ENCODE measurements around the gene ARG2. TPM values are rescaled to one million over a fixed set of nuclear protein-coding genes. Genes with fewer than 3 reads are reported as not detected.

Gene ARG2
- total and polyA plus RNA-seq, 4 experiments from 2014 or later: 0.55 to 1.4 (median 1.3) TPM; not detected in 1

GRCh38 chr14:67574156-67574555 is 45.6 kb upstream of the ARG2 start:
- intact Hi-C loops (cut with micrococcal nuclease): loop anchor here (5.0 kb wide), 1 partner anchor 1212 kb away; no protein-coding TSS in a partner anchor
- CTCF ChIA-PET (ENCODE audit: partially characterized antibody): interaction anchor here (1.6 kb wide), 1 partner anchor 48 kb away, joined by 6 read pairs; no protein-coding TSS in a partner anchor

GRCh38 chr14:67574806-67575205 is 44.9 kb upstream of the ARG2 start:
- H3K9me3 ChIP-seq (ENCODE audit: control insufficient read depth in 1 of 2, low read length in 2 of 2): no peaks in the 10 kb centered on the region
- no peak overlapping the region for H3K27ac ChIP-seq (ENCODE audit: low read depth, low read length)
- H3K4me1 Mint-ChIP-seq: peaks cover 0 to 4% (median 3%) of the 10 kb centered on the region in 4 donors
- no peak overlapping the region for H3K4me3 Mint-ChIP-seq
- no peaks in the 10 kb centered on the region for H3K9me3 Mint-ChIP-seq
- no peak overlapping the region for H3K4me3 ChIP-seq (ENCODE audit: low read length in 2 of 2)
- CTCF ChIA-PET (ENCODE audit: partially characterized antibody): interaction anchor here (0.6 kb wide), 1 partner anchor 155 kb away, joined by 3 read pairs; no protein-coding TSS in a partner anchor
- no peaks in the 10 kb centered on the region for H3K27me3 ChIP-seq (ENCODE audit: insufficient read depth, low read length)
- H3K36me3 ChIP-seq (ENCODE audit: insufficient read depth, low read length): no peaks in the 10 kb centered on the region
- H3K27ac Mint-ChIP-seq: no peak overlapping the region
- intact Hi-C loops (cut with micrococcal nuclease): loop anchor here (5.0 kb wide), 1 partner anchor 1213 kb away; no protein-coding TSS in a partner anchor
- DNase-seq: no peak
- peaks cover 4 to 5% of the 10 kb centered on the region in 2 donors for H3K27me3 Mint-ChIP-seq
- POLR2A ChIA-PET (ENCODE audit: partially characterized antibody): no interaction called here
- no peaks in the 10 kb centered on the region for H3K4me1 ChIP-seq (ENCODE audit: insufficient read depth, low read length)
- H3K36me3 Mint-ChIP-seq: no peaks in the 10 kb centered on the region

More at GRCh38 chr14:67574156-67574555, 45.6 kb upstream of the ARG2 start:
- H3K4me3 ChIP-seq (ENCODE audit: low read length in 2 of 2): no peak overlapping the region
- DNase-seq: no peak
- Mint-ChIP-seq H3K27ac (no peak overlapping the region), H3K4me3 (no peak overlapping the region), H3K36me3 (no peaks in the 10 kb centered on the region), H3K4me1 (peaks cover 0 to 4% (median 3%) of the 10 kb centered on the region in 4 donors), H3K9me3 (no peaks in the 10 kb centered on the region), H3K27me3 (peaks cover 4 to 5% of the 10 kb centered on the region in 2 donors)
- H3K36me3 ChIP-seq (ENCODE audit: insufficient read depth, low read length): no peaks in the 10 kb centered on the region
- H3K27ac ChIP-seq (ENCODE audit: low read depth, low read length): no peak overlapping the region
- POLR2A ChIA-PET (ENCODE audit: partially characterized antibody): no interaction called here
- H3K4me1 ChIP-seq (ENCODE audit: insufficient read depth, low read length): no peaks in the 10 kb centered on the region
- H3K27me3 ChIP-seq (ENCODE audit: insufficient read depth, low read length): no peaks in the 10 kb centered on the region
- no peaks in the 10 kb centered on the region for H3K9me3 ChIP-seq (ENCODE audit: control insufficient read depth in 1 of 2, low read length in 2 of 2)

DNA sequence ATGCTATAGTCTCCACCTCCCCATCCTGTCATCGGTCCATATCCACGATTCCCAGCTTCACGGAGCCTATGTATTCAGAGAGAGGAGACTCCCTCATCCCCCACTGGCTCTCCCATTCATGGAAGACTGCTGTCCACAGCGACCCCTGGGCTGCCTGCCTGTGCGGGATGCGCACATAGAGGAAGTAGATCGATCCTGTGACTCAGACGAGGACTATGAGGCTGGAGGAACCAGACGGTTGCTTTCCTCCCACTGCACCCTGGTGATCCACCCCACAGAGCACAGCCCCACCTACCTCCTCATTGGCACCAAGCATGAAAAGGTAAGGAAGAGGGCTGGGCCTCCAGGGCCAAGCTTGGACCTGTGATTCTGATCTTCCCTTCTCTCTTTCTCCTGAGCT is 44.0 kb upstream of the ARG2 start:
- intact Hi-C loops (cut with micrococcal nuclease): no loop called here
- Mint-ChIP-seq H3K9me3 (no peaks in the 10 kb centered on the region), H3K27ac (no peak overlapping the region), H3K36me3 (no peaks in the 10 kb centered on the region), H3K4me1 (peaks cover 0 to 4% (median 3%) of the 10 kb centered on the region in 4 donors), H3K4me3 (no peak overlapping the region), H3K27me3 (peaks cover 4 to 5% of the 10 kb centered on the region in 2 donors)
- Histone ChIP-seq H3K27me3 (ENCODE audit: insufficient read depth, low read length) (no peaks in the 10 kb centered on the region), H3K4me1 (ENCODE audit: insufficient read depth, low read length) (no peaks in the 10 kb centered on the region), H3K27ac (ENCODE audit: low read depth, low read length) (no peak overlapping the region), H3K4me3 (ENCODE audit: low read length in 2 of 2) (no peak overlapping the region), H3K9me3 (ENCODE audit: control insufficient read depth in 1 of 2, low read length in 2 of 2) (no peaks in the 10 kb centered on the region), H3K36me3 (ENCODE audit: insufficient read depth, low read length) (no peaks in the 10 kb centered on the region)
- POLR2A ChIA-PET (ENCODE audit: partially characterized antibody): interaction anchor here (1.1 kb wide), 1 partner anchor 87 kb away, joined by 3 read pairs; the partner anchor contains the start of gene TMEM229B
- CTCF ChIA-PET (ENCODE audit: partially characterized antibody): interaction anchor here (1.3 to 1.4 kb wide), 2 partner anchors 149 to 152 kb away, joined by 3 to 8 read pairs; no protein-coding TSS in a partner anchor
- no peak for DNase-seq

GRCh38 chr14:67576216-67576955 is 43.3 kb upstream of the ARG2 start:
- POLR2A ChIA-PET (ENCODE audit: partially characterized antibody): interaction anchor here (1.1 kb wide), 1 partner anchor 88 kb away, joined by 3 read pairs; the partner anchor contains the start of gene TMEM229B
- Histone ChIP-seq H3K27me3 (ENCODE audit: insufficient read depth, low read length) (no peaks in the 10 kb centered on the region), H3K4me1 (ENCODE audit: insufficient read depth, low read length) (no peaks in the 10 kb centered on the region), H3K36me3 (ENCODE audit: insufficient read depth, low read length) (no peaks in the 10 kb centered on the region), H3K4me3 (ENCODE audit: low read length in 2 of 2) (no peak overlapping the region), H3K27ac (ENCODE audit: low read depth, low read length) (no peak overlapping the region), H3K9me3 (ENCODE audit: control insufficient read depth in 1 of 2, low read length in 2 of 2) (no peaks in the 10 kb centered on the region)
- no peaks in the 10 kb centered on the region for H3K9me3 Mint-ChIP-seq
- H3K36me3 Mint-ChIP-seq: no peaks in the 10 kb centered on the region
- intact Hi-C loops (cut with micrococcal nuclease): no loop called here
- DNase-seq: no peak
- H3K4me3 Mint-ChIP-seq: no peak overlapping the region
- H3K4me1 Mint-ChIP-seq: peaks cover 0 to 4% (median under 1%) of the 10 kb centered on the region in 4 donors
- H3K27ac Mint-ChIP-seq: no peak overlapping the region
- H3K27me3 Mint-ChIP-seq: peaks cover 1 to 2% of the 10 kb centered on the region in 2 donors
- CTCF ChIA-PET (ENCODE audit: partially characterized antibody): interaction anchor here (0.9 to 1.4 kb wide), 4 partner anchors 10 to 152 kb away, joined by 3 to 8 read pairs (median 4); no protein-coding TSS in a partner anchor

- H3K27ac ChIP-seq (ENCODE audit: low read depth, low read length): no peak overlapping the region
- ChIA-PET CTCF (ENCODE audit: partially characterized antibody) (interaction anchor here (1.3 to 1.6 kb wide), 4 partner anchors 9 to 153 kb away, joined by 3 to 8 read pairs (median 4); partner anchors contain the start of gene PIGH), POLR2A (ENCODE audit: partially characterized antibody) (no interaction called here)
- no peaks in the 10 kb centered on the region for H3K27me3 ChIP-seq (ENCODE audit: insufficient read depth, low read length)
- H3K4me1 ChIP-seq (ENCODE audit: insufficient read depth, low read length): no peaks in the 10 kb centered on the region
- H3K36me3 ChIP-seq (ENCODE audit: insufficient read depth, low read length): no peaks in the 10 kb centered on the region
- Mint-ChIP-seq H3K9me3 (no peaks in the 10 kb centered on the region), H3K4me3 (no peak overlapping the region), H3K27ac (no peak overlapping the region), H3K27me3 (peaks cover 0 to 2% of the 10 kb centered on the region in 2 donors), H3K36me3 (no peaks in the 10 kb centered on the region), H3K4me1 (peaks cover 0 to 4% (median 0%) of the 10 kb centered on the region in 4 donors)
- H3K9me3 ChIP-seq (ENCODE audit: control insufficient read depth in 1 of 2, low read length in 2 of 2): no peaks in the 10 kb centered on the region
- DNase-seq: no peak
- H3K4me3 ChIP-seq (ENCODE audit: low read length in 2 of 2): no peak overlapping the region
- intact Hi-C loops (cut with micrococcal nuclease): no loop called here
These were observed 42.4 kb upstream of the ARG2 start for GRCh38 chr14:67577181-67577808.

DNA sequence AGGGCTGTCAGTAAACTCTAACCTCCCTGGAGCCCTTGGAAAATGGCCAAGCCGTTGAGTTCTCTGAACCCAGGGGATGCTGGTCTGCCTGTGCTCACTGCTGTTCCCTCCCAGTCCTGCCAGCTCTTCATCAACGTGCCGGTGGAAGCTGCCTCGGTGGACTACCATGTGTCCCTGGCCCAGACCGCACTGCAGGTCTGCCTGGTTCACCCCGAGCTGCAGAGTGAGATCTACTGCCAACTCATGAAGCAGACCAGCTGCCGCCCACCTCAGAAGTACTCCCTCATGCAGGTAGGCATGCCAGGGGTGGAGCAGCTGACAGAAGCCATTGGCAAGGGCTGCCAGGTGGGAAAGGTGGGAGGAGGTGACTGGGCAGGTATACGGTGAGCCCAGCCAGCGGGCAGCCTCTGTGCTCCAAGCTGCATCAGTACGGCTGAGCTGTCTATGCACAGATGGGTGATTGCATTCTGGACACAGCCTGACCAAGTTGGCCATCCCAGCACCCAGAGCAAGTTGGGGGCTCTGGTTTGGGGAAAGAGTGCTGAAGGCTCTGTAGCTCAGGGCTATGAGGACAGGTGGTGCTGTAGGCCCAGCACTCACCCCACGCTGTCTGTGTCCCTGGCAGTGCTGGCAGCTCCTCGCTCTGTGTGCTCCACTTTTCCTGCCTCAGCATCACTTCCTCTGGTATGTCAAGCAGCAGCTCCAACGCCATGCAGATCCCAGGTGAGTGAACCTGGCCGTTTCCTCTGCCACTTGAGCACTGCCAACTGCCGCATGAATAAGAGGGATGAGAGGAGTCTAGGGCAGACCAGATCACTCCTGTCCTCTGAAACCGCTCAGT is 41.6 kb upstream of the ARG2 start:
- H3K27ac Mint-ChIP-seq: no peak overlapping the region
- H3K27me3 Mint-ChIP-seq: no peaks in the 10 kb centered on the region
- no peaks in the 10 kb centered on the region for H3K36me3 Mint-ChIP-seq
- intact Hi-C loops (cut with micrococcal nuclease): no loop called here
- no peaks in the 10 kb centered on the region for H3K36me3 ChIP-seq (ENCODE audit: insufficient read depth, low read length)
- no peak overlapping the region for H3K27ac ChIP-seq (ENCODE audit: low read depth, low read length)
- H3K4me3 Mint-ChIP-seq: no peak overlapping the region
- ChIA-PET POLR2A (ENCODE audit: partially characterized antibody) (no interaction called here), CTCF (ENCODE audit: partially characterized antibody) (interaction anchor here (0.9 to 9.0 kb wide), 6 partner anchors 8 to 151 kb away, joined by 3 to 139 read pairs (median 4); partner anchors contain the start of genes PIGH and RDH12)
- H3K4me1 Mint-ChIP-seq: peaks cover 0 to 4% (median 0%) of the 10 kb centered on the region in 4 donors
- no peaks in the 10 kb centered on the region for H3K9me3 ChIP-seq (ENCODE audit: control insufficient read depth in 1 of 2, low read length in 2 of 2)
- no peak for DNase-seq
- H3K4me1 ChIP-seq (ENCODE audit: insufficient read depth, low read length): no peaks in the 10 kb centered on the region
- H3K27me3 ChIP-seq (ENCODE audit: insufficient read depth, low read length): no peaks in the 10 kb centered on the region
- H3K9me3 Mint-ChIP-seq: no peaks in the 10 kb centered on the region
- H3K4me3 ChIP-seq (ENCODE audit: low read length in 2 of 2): no peak overlapping the region

All from CD4-positive, alpha-beta memory T cell (primary cell).